IMR-90 (cell line): ENCODE measurements around the gene ARL5C. TPM values are rescaled to one million over a fixed set of nuclear protein-coding genes. Genes with fewer than 3 reads are reported as not detected.

Source experiments
- ATAC-seq: fragments of 200-7000 bp; cut with Tn5 transposase; 2 replicates; pipeline ENCODE4 v1.9.1; 2020; ENCODE audit warnings: low read depth, mild to moderate bottlenecking, moderate library complexity
- BruUV-seq: library from RNA; stranded (reverse); fragments of 400-500 nt; replicated peaks from 2 replicates; lab custom pipeline; 2021; lab: Mats Ljungman, UMichigan
- CTCF ChIA-PET: fragments of 300-600 bp; formaldehyde crosslinking; extraction: SDS; loops from one replicate; lab custom pipeline; 2021; ENCODE audit warnings: antibody characterized with exemption; lab: Yijun Ruan, JAX
- POLR2A ChIA-PET: fragments of 300-600 bp; sonication (Branson Sonifier 250); formaldehyde crosslinking; loops from one replicate; lab custom pipeline; 2022; ENCODE audit warnings: antibody characterized with exemption; ENCODE audit not compliant: unreplicated experiment; lab: Charles Lee
- DNase-seq: peaks from one replicate; pipeline ENCODE4 v3.0.0; 2013
- H2AFZ ChIP-seq: replicated peaks from 2 replicates; pipeline ENCODE3; 2013; ENCODE audit warnings: low read length, mild to moderate bottlenecking; ENCODE audit not compliant: poor library complexity
- H2AK5ac ChIP-seq: 2 replicates; pipeline ENCODE4 v1.6.1; 2013; ENCODE audit warnings: low read depth, low read length, inconsistent platforms
- H2AK9ac ChIP-seq: replicated peaks from 2 replicates; pipeline ENCODE3; 2013; ENCODE audit warnings: mild to moderate bottlenecking, low read depth, low read length, moderate library complexity; ENCODE audit not compliant: poor library complexity
- H2BK120ac ChIP-seq: 2 replicates; pipeline ENCODE4 v1.6.1; 2013; ENCODE audit warnings: low read depth, low read length, inconsistent platforms
- H2BK15ac ChIP-seq: 3 replicates; pipeline ENCODE4 v1.6.1; 2013; ENCODE audit warnings: low read depth, low read length, inconsistent platforms
- H2BK20ac ChIP-seq: 2 replicates; pipeline ENCODE4 v1.6.1; 2013; ENCODE audit warnings: low read depth, mild to moderate bottlenecking, inconsistent platforms, low read length, moderate library complexity
- H2BK5ac ChIP-seq: 2 replicates; pipeline ENCODE4 v1.6.1; 2013; ENCODE audit warnings: mild to moderate bottlenecking, low read depth, low read length, inconsistent platforms; ENCODE audit not compliant: poor library complexity, severe bottlenecking
- H3K14ac ChIP-seq: replicated peaks from 2 replicates; pipeline ENCODE4 v1.6.1; 2013; ENCODE audit warnings: low read depth, low read length, inconsistent platforms
- H3K18ac ChIP-seq: 2 replicates; pipeline ENCODE4 v1.6.1; 2013; ENCODE audit warnings: low read depth, low read length, control low read depth
- H3K23ac ChIP-seq: 2 replicates; pipeline ENCODE4 v1.6.1; 2013; ENCODE audit warnings: low read depth, low read length, inconsistent platforms
- H3K27ac ChIP-seq: 2 replicates; pipeline ENCODE4 v1.5.1; 2013; ENCODE audit warnings: mild to moderate bottlenecking, control low read depth, low read length; ENCODE audit not compliant: insufficient read depth
- H3K27me3 ChIP-seq: 2 replicates; pipeline ENCODE4 v1.6.1; 2013; ENCODE audit warnings: low read length; ENCODE audit not compliant: control insufficient read depth, insufficient read depth
- H3K36me3 ChIP-seq: 2 replicates; pipeline ENCODE4 v1.6.1; 2013; ENCODE audit warnings: low read length, mixed read lengths; ENCODE audit not compliant: control insufficient read depth, insufficient read depth
- H3K4ac ChIP-seq: 2 replicates; pipeline ENCODE4 v1.6.1; 2013; ENCODE audit warnings: low read depth, low read length, inconsistent platforms
- H3K4me1 ChIP-seq: 2 replicates; pipeline ENCODE4 v1.6.1; 2013; ENCODE audit warnings: low read length, mixed read lengths; ENCODE audit not compliant: control insufficient read depth, insufficient read depth
- H3K4me2 ChIP-seq: 2 replicates; pipeline ENCODE4 v1.6.1; 2013; ENCODE audit warnings: low read depth, mild to moderate bottlenecking, control low read depth, low read length, moderate library complexity
- H3K4me3 ChIP-seq: 2 replicates; pipeline ENCODE4 v1.5.1; 2013; ENCODE audit warnings: low read depth, mild to moderate bottlenecking, control low read depth, low read length, moderate library complexity; ENCODE audit not compliant: insufficient read depth
- H3K56ac ChIP-seq: 2 replicates; pipeline ENCODE4 v1.6.1; 2013; ENCODE audit warnings: low read length, inconsistent platforms; ENCODE audit not compliant: insufficient read depth; ENCODE audit errors: extremely low read depth
- H3K79me1 ChIP-seq, 2 experiments: 2 replicates each; pipeline ENCODE4 v1.6.1; 2013; ENCODE audit warnings: low read length in 2 of 2, inconsistent platforms in 1 of 2, low read depth in 1 of 2
- H3K9ac ChIP-seq: 2 replicates; pipeline ENCODE4 v1.6.1; 2013; ENCODE audit warnings: low read depth, low read length, control low read depth
- H3K9me1 ChIP-seq: 2 replicates; pipeline ENCODE4 v1.6.1; 2013; ENCODE audit warnings: low read length, inconsistent platforms; ENCODE audit not compliant: insufficient read depth
- H3K9me3 ChIP-seq: 2 replicates; pipeline ENCODE4 v1.6.1; 2013; ENCODE audit warnings: low read length; ENCODE audit not compliant: control insufficient read depth, insufficient read depth
- H4K20me1 ChIP-seq: 2 replicates; pipeline ENCODE4 v1.6.1; 2013; ENCODE audit warnings: low read length, inconsistent platforms; ENCODE audit not compliant: insufficient read depth
- H4K5ac ChIP-seq: 2 replicates; pipeline ENCODE4 v1.6.1; 2013; ENCODE audit warnings: mild to moderate bottlenecking, low read depth, low read length, control low read depth
- H4K8ac ChIP-seq, 2 experiments: 2 replicates each; pipeline ENCODE4 v1.6.1; 2013; ENCODE audit warnings: low read depth in 2 of 2, low read length in 2 of 2, control low read depth in 1 of 2, inconsistent platforms in 1 of 2
- H4K91ac ChIP-seq: 2 replicates; pipeline ENCODE4 v1.6.1; 2013; ENCODE audit warnings: low read depth, low read length, inconsistent platforms; ENCODE audit not compliant: insufficient read depth
- CHD1 ChIP-seq: IDR thresholded peaks from 2 replicates; pipeline ENCODE4 v1.6.1; 2012; ENCODE audit warnings: low read depth, low read length, improper control_type of control experiment
- FOS ChIP-seq: fragments of 150-350 bp; IDR thresholded peaks from 2 replicates; pipeline ENCODE4 v1.6.1; 2016; ENCODE audit warnings: low read depth, low read length
- MAFK ChIP-seq: IDR thresholded peaks from 2 replicates; pipeline ENCODE4 v1.6.1; 2012; ENCODE audit warnings: low read depth, low read length, improper control_type of control experiment
- NFE2L2 ChIP-seq: fragments of 150-350 bp; IDR thresholded peaks from 2 replicates; pipeline ENCODE4 v1.6.1; 2016; ENCODE audit warnings: low read depth, mild to moderate bottlenecking, low read length
- WGBS, 2 experiments: methylation state at CpG; one replicate each; pipeline versions ENCODE4 v1.1.5 to v1.1.7; 2013; ENCODE audit warnings: missing lambda C conversion rate in 2 of 2; ENCODE audit not compliant: insufficient read length in 1 of 2; ENCODE audit errors: extremely low coverage in 2 of 2; 5-methylcytosine and 5-hydroxymethylcytosine counted together
- dilution Hi-C: fragments of 300-500 bp; cut with HindIII; formaldehyde crosslinking; loops from one replicate; pipeline ENCODE4 v1.14.3; 2018; ENCODE audit warnings: low sequenced_read_pairs; ENCODE audit not compliant: unreplicated experiment
- in situ Hi-C: fragments of 300-500 bp; cut with MboI; formaldehyde crosslinking; loops from 3 replicates; pipeline ENCODE4 v1.14.3; 2019; ENCODE audit warnings: low sequenced_read_pairs, inconsistent platforms, mixed read lengths
- intact Hi-C: fragments of 100-400 bp; cut with micrococcal nuclease; formaldehyde crosslinking; loops from 2 replicates; pipeline ENCODE4 v1.10.0; 2022
- polyA plus RNA-seq, 3 experiments: library from polyadenylated mRNA; depleted of rRNA; stranded (reverse); fragments of >200 nt; gene quantifications; 2 replicates each; pipeline ENCODE4 v1.2.3, GENCODE V29; 2012; ENCODE audit warnings: low replicate concordance in 1 of 3
- total RNA-seq: library from RNA; depleted of rRNA; stranded (reverse); fragments of >200 nt; gene quantifications from 2 replicates; pipeline ENCODE4 v1.2.3, GENCODE V29; 2012

The ARL5C gene
- total and polyA plus RNA-seq, 2 of the 4 experiments (the other 2 are of a cell fraction), result not detected

DNA sequence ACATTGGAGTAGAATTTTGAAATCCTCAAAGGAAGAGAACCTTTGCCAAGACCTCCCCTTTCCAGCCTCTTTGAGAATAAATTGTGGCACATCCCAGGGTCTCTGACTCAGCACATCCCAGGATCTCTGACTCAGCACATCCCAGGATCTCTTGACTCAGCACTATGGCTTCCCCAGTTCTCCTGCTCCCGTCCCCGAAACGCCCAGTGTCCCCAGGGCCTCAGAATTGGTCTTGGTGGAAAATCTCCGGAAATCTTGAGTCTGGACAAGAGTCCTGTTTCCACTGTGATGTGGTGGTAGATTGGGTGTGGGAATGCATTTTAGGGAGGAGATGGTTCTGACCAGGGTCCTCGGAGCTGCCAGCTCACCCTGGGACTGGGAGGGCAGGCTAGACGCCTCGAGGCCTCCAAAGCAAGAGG lies 33.8 kb downstream of the ARL5C start:
- H2BK120ac ChIP-seq, result peak overlapping the region; percentile 81
- H3K4me1 ChIP-seq, result peaks cover 11% of the 10 kb centered on the region
- H3K9me3 ChIP-seq, result no peaks in the 10 kb centered on the region
- peak overlapping the region; percentile 79 for H2BK20ac ChIP-seq
- no peaks in the 10 kb centered on the region for H3K27me3 ChIP-seq
- H4K91ac ChIP-seq, result peak overlapping the region; percentile 88
- H3K14ac ChIP-seq, result peak overlapping the region; percentile 75; the same call in 1 of the 2 replicates
- ATAC-seq, result peak; percentile 90
- H3K36me3 ChIP-seq, result no peaks in the 10 kb centered on the region
- no peaks in the 10 kb centered on the region for H3K79me1 ChIP-seq
- no TSS peak for BruUV-seq
- H3K9ac ChIP-seq, result no peak overlapping the region
- H4K8ac ChIP-seq, result peak overlapping the region in 1 of 2 experiments; percentile 80; a peak in 1 of 4 replicates
- intact Hi-C loops (no loop called here), dilution Hi-C loops (no loop called here), in situ Hi-C loops (no loop called here)
- no peak overlapping the region; the same call in 1 of the 2 replicates for H3K23ac ChIP-seq
- H2AK5ac ChIP-seq, result peak overlapping the region; percentile 7; the same call in 1 of the 2 replicates
- no peaks in the 10 kb centered on the region for H4K20me1 ChIP-seq
- H2BK5ac ChIP-seq, result peak overlapping the region; percentile 16
- H3K27ac ChIP-seq, result no peak overlapping the region
- TF ChIP-seq FOS (peak; percentile 64), NFE2L2 (peak; percentile 91), CHD1 (no peak), MAFK (peak; percentile 98)
- ChIA-PET POLR2A (no interaction called here), CTCF (no interaction called here)
- H2AK9ac ChIP-seq, result peak overlapping the region; percentile 17
- WGBS, 2 experiments, result 92% methylated on average over 4 of the region's 7 CpGs; no CpG with 5 or more reads in 1 of the 2 experiments
- DNase-seq, result peak; percentile 86
- no peak overlapping the region for H3K4me3 ChIP-seq
- peak overlapping the region; percentile 65 for H4K5ac ChIP-seq
- H3K56ac ChIP-seq, result no peak overlapping the region
- H3K4me2 ChIP-seq, result no peak overlapping the region
- peak overlapping the region; percentile 82 for H3K4ac ChIP-seq
- peaks cover 11% of the 10 kb centered on the region for H3K9me1 ChIP-seq
- H2AFZ ChIP-seq, result peak overlapping the region; percentile 72
- no peak overlapping the region; the same call in 2 of the 3 replicates for H2BK15ac ChIP-seq
- H3K18ac ChIP-seq, result peak overlapping the region; percentile 55; the same call in 1 of the 2 replicates
